ENCODE results near the gene TNRC18.

DNA sequence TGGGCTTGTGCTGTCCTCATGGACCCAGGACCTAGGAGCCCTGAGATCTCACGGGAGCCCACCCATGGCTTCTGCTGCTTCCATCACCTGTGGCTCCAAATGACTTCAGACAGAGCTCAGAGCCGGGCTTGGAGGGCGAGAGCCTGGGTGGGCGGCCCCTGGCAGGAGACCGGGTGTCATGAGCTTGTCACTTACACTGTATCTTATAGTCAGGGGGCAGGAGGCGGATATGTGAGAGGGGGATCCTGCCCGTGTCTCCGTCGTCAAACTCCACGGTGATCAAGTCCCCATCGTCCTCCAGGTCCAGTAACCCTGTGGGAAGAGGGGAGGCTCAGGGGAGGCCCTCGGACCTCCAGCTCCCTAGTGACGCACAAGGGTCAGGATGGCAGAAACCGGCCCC lies 107.9 kb downstream of the TNRC18 start:
- TF ChIP-seq CTCF (IDR thresholded peaks at IDR 0.05): no peak
- TF ChIP-seq POLR2A (IDR thresholded peaks at IDR 0.05): no peak
